OCI-LY7 (cell line): ENCODE data around the gene PCED1B.

ENCODE experiments used
- CTCF ChIP-seq: fragments of 200-600 bp; sonication (generic); conservative IDR thresholded peaks from 2 replicates; pipeline ENCODE4 v1.5.1; 2014; ENCODE audit warnings: mild to moderate bottlenecking, antibody characterized with exemption, low read length, moderate library complexity, mixed read lengths
- EZH2phosphoT487 ChIP-seq: fragments of 200-600 bp; sonication (generic); IDR thresholded peaks from 2 replicates; pipeline ENCODE4 v1.6.1; 2018; ENCODE audit warnings: low read depth, borderline replicate concordance, mild to moderate bottlenecking, mixed run types, antibody characterized with exemption, low read length, moderate library complexity, mixed read lengths

DNA sequence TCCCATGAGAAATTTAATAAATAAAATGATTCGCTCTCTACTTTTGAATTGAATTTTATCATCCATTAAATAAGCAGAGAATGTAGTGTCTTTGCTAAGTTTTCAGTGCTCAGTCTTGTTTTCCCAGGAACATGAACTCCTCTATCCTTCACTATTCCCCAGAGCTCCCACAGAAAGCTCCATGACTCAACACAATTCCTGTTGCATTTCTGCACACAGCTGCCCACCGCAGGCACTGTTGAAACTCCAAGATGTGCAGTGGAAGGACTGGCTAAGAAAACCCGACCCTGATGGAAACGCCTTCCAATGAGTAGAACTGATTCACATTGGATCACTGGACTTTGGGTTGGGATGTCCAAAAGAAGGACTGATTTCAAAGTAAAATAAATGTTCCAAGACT is 202.8 kb downstream of the PCED1B start:
- no peak for TF ChIP-seq EZH2phosphoT487
- TF ChIP-seq CTCF = no peak
